GM06990 (cell line): ENCODE measurements around the gene CFAP157.

Source experiments
- DNase-seq: peaks from one replicate; pipeline ENCODE4 v3.0.0-alpha.2; 2011; ENCODE audit not compliant: insufficient read length; ENCODE audit errors: extremely low read depth
- H3K27me3 ChIP-seq: replicated peaks from 2 replicates; pipeline ENCODE4 v1.6.0; 2011; ENCODE audit warnings: low read length; ENCODE audit not compliant: control insufficient read depth, insufficient read depth
- H3K36me3 ChIP-seq: 2 replicates; pipeline ENCODE4 v1.5.1; 2011; ENCODE audit warnings: low read length; ENCODE audit not compliant: control insufficient read depth, insufficient read depth
- H3K4me3 ChIP-seq: replicated peaks from 2 replicates; pipeline ENCODE4 v1.5.1; 2011; ENCODE audit warnings: low read depth, mild to moderate bottlenecking, control low read depth, low read length
- CTCF ChIP-seq: IDR thresholded peaks from 2 replicates; pipeline ENCODE4 v1.5.1; 2011; ENCODE audit warnings: low read length, control low read depth, mild to moderate bottlenecking, inconsistent platforms; ENCODE audit not compliant: insufficient read depth, poor library complexity, severe bottlenecking

CFAP157 gene

DNA sequence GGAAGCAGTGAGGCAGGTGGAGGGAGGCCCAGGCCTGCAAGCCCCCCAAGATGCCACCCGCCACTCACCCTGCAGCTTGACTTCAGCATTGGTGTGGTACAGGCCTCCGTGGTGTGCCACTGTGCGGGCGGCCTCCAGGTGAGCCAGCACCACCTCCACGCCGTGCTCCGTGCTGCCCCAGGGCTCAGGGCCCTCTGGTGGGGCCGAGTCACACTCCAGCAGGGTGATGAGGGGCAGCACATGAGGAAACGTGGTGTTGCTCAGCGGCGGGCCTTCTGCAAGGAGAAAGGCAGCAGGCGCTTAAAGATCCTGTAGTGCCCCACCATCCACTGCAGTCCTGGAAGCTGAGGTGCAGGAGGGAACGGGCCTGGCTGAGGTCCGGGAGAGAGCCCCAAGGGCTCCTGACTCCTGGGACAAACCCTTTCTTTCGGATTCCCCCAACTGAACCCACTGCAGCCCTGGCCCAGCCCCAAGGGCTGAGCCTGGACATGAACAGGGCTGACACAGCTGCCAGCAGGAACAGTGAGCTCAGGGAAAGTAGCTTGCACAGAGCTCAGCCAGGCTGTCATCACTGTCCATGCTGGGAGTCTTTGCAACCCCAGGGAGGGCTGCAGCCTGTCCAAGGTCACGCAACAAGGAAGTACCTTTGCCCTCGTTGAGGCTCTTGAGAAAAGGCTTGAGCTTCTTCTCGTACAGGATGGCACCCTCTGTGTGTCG lies 33.0 kb downstream of the CFAP157 start:
- Histone ChIP-seq H3K27me3 (no peaks in the 10 kb centered on the region), H3K4me3 (no peak overlapping the region), H3K36me3 (peaks cover 27% of the 10 kb centered on the region)
- TF ChIP-seq CTCF: no peak
- no peak for DNase-seq

GRCh38 chr9:127741831-127742434 lies 35.1 kb downstream of the CFAP157 start:
- H3K4me3 ChIP-seq: no peak overlapping the region
- H3K36me3 ChIP-seq: peaks cover 32% of the 10 kb centered on the region
- DNase-seq: no peak
- no peaks in the 10 kb centered on the region for H3K27me3 ChIP-seq
- no peak for TF ChIP-seq CTCF

DNA sequence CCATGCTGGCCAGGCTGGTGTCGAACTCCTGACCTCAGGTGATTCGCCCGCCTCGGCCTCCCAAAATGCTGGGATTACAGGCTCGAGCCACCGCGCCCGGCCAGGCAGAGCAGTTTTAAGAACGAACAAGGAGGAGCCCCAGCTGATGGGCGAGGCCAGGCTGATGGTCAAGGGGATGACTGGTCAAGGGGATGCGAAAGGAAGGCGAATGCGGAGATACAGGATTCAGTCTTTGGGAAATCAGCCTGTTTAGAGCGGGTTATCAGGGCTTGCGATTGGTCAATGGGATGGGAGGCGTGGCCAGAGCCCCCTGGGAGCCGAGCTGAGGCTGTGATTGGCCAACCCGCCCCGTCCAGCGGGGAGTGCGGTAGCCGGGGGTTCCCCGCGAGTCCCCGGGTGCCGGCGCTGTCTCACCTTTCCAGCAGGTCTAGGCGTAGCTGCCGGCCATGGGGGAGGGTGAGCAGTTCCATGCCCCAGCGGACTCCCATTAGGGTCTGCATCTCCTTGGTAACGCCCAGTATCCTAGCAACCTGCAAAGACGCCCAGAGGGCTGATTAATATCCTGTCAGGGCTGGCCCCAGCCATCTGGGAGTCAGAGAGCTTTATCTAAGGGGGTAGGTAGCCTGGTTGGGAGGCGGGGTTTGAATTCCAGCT lies 35.8 kb downstream of the CFAP157 start:
- H3K27me3 ChIP-seq: no peaks in the 10 kb centered on the region
- DNase-seq: no peak
- peaks cover 36% of the 10 kb centered on the region for H3K36me3 ChIP-seq
- no peak for TF ChIP-seq CTCF
- H3K4me3 ChIP-seq: no peak overlapping the region

- H3K4me3 ChIP-seq: no peak overlapping the region
- H3K27me3 ChIP-seq: no peaks in the 10 kb centered on the region
- TF ChIP-seq CTCF: no peak
- DNase-seq: no peak
- peaks cover 42% of the 10 kb centered on the region for H3K36me3 ChIP-seq
These were observed 37.8 kb downstream of the CFAP157 start for GRCh38 chr9:127744398-127745110.

GRCh38 chr9:127746959-127747569 lies 40.3 kb downstream of the CFAP157 start:
- TF ChIP-seq CTCF: no peak
- Histone ChIP-seq H3K27me3 (no peaks in the 10 kb centered on the region), H3K36me3 (peaks cover 48% of the 10 kb centered on the region), H3K4me3 (no peak overlapping the region)
- no peak for DNase-seq
